SIG-M5 (cell line): ENCODE data around the gene UBE2Z.
"Not testable (repeated sequence)": the region's sequence is repeated elsewhere in the genome, so short reads cannot be mapped to it uniquely, and the experiment has no call there.

Experiments used
- DNase-seq: peaks from one replicate; lab custom pipeline; 2025; lab: John Stamatoyannopoulos, UW

UBE2Z gene

DNA sequence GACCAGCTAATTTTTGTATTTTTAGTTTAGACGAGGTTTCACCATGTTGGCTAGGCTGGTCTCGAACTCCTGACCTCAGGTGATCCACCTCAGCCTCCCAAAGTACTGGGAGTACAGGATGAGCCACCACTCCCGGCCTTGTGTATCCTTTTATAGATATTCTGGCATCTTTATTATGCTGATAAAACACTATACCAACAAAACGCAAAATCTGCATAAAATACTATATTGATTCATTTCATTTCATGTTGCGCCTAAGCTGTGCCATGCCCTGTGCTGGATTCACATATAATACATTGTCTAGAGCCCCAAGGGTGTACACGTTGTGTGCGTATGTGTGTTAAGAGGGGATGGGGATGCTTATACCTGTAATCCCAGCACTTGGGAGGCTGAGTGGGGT, 3.8 kb upstream of the UBE2Z start:
- no peak for DNase-seq

DNA sequence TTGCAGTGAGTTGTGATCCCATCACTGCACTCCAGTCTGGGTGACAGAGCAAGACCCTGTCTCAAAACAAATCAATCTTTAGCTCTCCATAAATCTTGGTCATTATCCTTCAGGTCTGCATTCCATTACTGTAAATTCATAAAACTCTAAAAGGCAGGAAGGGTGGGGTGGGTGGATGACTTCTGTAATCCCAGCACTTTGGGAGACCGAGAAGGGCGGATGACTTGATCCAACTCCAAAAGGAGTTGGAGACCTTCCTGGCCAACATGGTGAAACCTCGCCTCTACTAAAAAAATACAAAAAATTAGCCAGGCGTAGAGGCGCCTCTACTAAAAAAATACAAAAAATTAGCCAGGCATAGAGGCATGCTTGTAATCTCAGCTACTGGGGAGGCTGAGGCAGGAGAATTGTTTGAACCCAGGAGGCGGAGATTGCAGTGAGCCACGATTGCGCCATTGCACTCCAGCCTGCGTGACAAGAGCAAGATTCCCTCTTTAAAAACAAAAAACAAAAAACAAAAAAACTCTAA, 2.2 kb upstream of the UBE2Z start:
- DNase-seq = no peak

DNA sequence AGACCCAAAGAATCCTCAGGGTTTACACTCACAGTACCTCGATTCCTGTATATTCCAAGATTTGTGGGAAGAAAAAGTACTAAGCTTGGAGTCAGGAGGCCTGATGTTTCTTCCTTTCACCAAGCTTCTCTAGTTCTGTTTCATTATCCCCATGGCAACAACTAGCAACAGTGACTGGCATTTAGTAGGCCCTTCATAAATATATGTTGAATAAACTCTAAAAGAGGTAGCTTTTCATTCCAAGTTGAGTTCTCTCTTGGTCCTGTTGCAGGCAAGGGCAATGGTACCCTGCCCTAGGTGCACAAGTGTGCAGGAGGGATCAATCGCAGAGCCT, 527 bp upstream of the UBE2Z start:
- no peak for DNase-seq

DNA sequence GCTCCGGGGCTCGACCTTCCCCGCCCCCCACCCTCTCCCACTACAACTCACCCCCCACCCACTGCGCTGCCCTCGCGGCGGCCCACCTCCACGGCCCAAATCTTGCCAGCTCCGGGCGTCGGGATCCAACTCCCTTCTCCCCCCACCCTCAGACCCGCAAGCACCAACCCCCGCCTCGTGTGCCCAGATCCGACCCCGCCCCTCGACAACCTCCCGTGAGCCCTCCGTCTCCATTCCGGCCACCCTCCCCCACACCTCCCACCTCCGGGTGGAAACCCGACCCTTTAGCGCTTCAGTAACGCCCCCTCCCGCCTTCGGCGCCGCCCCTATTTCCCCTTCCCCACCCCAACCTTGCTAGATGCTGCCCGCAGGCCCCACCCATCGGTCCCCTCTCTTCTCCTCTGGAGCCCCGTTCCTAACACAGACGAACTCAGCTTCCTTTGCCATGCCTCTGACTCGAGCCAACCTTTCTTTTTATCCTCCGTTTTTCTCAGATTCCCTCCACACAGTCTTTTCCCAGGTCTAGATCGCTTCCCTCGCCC, 717 bp downstream of the UBE2Z start:
- DNase-seq = no peak

DNA sequence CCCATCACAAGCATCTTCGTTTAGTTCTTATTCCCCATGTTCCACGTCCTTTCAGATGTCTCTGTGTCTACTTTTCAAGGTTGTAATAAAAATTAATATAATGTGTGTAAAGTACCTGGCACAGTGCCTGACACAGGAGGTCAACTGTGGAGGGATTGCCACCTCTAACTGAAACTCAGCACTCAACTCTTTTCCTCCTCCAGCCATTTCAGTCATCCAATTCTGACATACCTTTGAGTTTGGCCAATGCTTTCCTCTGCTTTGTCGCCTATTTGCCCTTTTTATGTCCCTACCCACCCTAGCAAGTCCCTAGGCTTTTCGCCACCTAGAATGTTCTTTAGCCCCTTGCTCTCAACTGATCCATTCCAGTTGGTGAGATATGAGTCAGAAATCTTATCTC, 1.6 kb downstream of the UBE2Z start:
- no peak for DNase-seq

DNA sequence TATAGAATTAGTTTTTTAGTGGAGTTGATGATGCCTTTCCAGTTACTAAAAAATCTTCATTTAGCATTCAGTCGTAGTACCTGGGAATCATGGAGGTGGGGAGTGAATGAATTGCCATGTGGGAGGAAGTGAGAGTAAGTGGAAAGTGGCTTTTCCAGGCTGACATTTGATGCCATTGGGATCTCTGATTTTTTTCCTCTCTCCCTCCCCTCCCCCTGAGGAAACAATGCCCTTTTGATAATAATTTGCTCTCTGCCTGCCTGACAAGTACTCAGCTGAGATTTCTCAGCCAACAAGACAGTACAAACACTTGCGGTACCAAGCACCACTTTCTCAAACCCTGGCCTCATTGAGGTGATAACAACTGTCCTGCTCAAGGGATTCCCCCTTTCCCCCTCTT, 2.2 kb downstream of the UBE2Z start:
- no peak for DNase-seq

DNA sequence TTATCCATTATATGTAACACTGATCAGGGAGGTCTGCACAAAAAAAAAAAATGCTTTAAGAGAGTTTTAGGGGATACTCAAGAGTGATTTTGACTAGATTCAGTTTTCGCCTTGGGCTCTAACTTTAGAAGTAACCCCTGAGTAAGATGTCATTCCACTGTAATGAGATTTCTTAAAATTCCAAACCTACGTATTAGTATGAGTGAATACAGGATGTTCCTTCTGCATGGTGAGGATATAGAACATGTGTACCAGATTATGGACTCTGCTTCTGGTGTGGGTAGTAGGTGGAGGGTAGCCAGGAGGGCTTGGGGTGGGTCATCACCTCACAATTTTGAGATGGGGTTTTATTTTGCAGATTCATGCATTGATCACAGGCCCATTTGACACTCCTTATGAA, 4.3 kb downstream of the UBE2Z start:
- DNase-seq = no peak

DNA sequence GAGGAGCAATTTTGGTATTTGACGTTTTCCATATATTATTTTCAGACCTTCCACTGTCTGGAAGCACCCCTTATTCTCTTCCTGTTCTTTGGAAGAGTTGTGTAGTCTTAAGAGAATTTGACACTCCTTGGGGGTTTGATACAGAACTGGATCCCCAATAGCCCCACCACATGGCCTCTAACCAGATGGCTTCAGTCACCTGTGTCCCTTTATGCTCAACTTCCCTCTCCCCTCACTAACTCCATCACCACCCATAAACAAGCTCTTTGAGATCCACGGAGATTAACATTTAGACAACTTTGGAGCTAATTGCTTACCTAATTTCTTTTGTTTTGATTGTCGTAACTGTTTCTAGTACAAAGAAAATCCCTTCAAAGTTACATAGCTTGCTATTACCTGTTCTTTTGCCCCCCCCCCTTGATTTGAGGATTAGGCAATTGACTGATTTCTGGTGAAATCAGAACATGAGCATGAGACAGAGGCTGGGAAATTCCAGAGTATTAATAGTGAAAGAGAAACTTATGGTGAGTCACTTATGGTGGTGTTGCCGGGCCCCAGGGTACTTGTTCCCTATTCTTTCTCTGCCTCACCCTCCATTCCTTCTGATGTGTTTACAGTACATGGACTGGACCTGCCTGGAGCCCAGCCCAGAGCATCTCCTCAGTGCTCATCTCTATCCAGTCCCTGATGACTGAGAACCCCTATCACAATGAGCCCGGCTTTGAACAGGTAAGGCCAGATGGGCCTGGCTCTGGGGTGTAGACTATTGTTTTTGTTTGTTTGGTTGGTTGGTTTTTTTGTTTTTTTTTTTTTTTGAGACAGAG, 7.5 kb downstream of the UBE2Z start:
- peak; percentile 67 for DNase-seq

DNA sequence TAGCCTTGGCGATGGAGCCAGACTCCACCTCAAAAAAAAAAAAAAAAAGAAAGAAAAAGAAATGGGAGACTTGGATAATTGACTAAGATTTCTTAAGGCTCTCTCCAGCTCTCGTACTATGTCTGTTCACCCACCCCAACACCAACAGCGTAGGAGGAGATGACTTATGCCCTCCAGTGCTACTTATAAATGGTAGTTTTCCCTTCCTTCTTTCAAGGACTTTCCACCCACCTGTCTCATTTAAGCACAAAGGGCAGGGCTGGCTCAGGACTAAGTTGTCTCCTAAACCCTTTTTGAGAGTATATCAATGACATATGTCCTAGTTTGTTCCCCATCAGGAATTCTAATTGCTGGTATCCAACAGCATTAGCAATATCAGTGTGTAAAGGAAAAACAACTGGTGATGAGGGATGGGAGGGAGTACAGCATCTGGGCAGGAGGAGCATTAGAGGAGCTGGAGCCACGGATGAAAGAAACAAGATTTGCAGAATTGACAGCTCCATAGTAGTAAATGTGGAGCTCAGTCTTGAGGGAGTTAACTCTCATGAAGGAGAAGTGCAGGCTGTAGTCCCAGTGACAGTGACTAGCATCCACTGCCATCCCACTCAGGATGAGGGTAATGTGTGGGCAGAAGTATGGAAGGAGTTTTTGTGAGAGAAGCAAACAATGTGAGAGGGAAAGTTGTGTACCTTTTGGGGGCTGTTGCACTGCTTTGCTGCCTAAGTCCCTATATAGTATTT, 17.2 kb downstream of the UBE2Z start:
- no peak for DNase-seq

DNA sequence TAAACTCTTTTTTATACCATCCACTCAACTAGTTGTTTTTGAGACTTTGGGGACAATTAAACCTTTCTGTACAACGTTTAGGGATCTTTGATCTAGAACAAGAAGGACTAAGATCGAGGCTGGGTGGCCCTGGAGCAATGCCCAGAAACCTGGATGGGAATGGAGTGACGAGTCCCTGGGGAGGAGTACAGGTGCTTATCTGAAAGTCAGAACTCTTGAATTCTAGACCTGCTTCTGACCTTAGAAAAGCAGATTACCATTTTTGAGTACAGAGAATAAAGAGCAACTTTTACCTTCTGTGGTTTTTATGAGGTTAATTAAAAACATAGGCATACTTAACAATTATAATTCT, 17.8 kb downstream of the UBE2Z start:
- no peak for DNase-seq

DNA sequence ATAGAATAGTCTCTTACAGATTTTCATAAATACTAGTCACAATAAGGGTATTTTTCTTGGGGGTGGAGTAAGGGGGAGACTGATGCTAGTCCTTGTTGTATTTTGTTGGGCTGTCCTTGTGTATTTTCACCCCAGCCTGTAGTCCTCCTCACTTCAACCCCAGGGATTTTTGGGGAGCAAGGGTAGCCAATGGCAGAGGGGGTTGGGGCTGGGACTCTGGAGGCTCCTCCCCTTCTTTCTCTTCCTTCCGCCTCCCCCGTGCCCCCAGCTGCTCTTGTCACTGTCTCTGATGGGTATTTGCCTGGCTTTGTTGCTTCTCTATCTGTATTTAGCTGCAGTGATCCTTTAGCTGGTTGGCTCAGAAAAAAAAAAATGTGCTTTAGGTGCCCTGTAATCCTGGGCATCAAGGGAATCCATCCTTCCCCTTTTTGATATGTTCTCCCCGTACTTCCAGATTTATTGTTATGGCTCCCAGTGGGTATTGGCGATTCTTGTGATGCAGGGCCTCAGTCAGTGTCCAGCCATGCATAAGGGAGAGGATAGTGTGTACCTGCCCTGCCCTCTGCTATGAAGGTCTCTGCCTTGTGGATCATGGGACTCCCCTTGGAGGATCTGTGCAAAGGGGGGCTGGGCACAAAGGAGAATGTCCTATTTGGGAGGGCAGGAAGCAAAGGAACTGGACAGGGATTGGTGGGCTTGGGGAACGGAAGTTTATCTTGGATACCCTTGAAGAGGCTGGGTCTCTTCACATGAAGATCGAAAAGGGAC, 20.0 kb downstream of the UBE2Z start:
- DNase-seq = no peak

DNA sequence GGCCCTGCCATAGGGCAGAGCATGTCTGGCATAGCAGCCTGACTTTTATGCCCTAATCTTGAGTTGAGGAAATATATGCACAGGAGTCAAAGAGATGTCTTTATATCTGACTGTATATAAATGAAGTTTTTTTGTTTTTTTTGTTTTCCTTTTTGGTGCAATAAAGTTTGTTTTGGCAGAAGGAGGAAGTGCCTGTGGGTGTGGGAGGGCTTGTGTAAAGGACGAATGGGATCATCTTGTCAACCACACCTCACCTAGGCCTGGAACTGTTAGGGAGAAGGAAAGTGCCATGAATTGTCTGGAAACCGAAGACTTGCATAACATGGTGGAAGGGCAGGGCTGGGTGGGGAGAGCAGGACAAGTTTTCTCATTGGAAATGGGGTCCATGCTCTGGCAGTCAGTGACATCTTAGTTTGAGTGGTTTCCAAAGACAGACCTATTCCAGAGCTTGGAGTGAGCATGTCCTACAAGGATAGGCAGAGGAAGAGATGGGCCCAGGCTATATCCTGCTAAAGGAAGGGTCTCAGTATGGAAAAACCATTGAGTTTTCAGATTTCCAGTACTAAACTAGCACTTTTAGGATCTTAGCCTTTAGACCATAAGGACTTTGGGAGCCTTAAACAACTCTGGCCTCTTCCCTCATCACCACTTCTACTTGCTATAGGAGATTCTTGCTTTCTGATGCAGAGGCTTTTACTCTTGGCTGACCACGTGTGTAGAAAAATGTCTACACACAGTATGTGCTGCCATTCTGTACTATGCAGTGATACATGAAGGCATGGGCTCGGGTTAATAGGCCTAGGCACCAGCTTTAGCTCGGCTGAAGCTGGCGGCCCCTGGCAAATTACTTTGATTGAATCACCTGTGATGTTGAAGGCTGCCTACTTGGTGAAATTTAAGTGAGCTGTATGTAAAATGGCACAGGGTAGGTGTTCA, 20.9 kb downstream of the UBE2Z start:
- DNase-seq = no peak

DNA sequence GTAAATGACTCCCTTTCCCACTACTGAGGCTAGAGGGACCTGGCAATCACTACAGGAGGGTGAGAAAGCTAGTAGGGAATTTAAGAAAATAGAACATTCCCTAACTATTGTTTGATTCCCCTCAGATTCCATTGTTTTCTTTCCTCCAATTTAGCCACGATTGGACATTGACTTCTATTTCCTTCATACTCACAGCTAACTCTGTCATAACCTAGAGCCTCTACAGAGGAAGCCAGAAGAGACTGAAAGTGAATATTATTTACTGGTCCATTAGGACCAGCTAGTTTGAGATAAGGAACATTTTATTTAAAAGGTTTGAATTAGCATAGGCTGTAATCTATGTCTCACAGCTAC, 21.6 kb downstream of the UBE2Z start:
- no peak for DNase-seq

DNA sequence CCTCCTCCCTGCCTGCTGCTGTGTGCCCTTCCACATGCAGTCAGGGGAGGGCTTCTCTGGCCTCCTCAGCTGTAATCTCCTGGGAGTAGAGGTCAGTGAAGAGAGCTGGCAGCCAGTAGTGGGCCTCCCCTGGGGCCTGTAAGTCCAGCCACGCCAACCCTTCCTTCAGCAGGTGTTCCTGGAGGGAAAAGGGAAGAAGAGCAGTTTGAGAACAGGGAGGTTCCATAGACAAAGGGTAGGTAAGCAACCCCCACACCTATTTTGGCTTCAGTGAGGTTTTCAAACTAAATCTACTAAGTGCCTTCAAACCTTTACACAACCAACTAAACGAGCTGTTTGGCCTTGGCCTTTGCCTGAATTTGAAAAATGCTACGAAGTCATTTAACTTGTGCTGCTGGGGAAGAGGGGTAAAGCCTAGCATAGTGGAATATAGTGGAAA, 22.2 kb downstream of the UBE2Z start:
- DNase-seq = no peak

DNA sequence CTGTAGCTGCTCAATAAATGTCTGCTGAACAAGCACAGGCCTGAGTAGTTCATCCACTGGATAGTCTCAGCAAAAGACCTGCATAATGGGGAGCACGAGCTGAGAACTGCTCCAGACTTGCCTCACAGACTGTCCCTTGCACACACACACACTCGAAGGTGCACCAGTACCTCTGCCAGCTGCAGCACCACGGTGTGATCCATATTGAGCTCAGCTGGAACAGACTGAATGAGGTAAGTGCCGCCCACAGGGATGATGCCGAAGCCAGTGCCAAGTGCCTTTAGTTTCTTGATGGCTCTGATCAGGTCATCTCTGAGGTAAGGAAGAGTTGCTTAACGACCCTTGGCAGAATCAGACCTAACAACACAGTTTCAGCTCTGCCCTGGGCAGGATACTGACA, 24.8 kb downstream of the UBE2Z start:
- DNase-seq = no peak

DNA sequence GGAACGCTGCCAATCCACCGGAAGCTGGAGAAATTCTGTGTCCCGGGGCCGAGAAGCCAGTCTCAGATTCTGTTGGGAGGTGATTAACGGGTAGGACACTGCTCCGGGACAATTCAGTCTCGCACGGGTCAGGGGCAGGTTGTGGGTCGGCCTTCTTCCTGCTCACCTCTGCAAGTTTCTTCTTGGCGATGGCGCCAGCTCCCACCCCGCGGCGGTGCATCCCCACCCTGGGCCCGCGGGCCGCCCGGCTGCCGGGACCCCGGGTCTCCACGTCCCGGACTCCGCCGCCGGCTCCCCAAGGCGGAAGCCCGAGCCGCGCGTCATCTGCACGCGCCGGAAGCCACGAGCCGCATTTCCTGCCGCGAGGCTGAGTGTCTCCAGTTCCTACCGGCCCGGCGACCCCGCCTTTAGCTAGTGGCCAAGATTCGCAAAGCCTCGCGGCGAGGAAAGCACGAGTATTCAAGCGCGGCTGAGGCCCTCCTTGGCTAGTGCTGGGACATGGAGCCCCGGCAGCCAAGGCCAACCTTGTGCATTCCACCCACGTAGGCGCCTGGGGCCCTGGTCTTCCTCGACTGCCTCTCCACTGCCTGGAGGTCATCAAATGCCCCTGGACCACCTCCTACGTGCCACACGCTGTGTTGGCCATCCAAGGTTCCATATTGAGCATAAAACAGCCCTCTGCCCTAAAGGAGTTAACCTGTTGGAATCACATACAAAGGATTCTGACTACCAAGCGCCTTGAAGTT, 36.5 kb downstream of the UBE2Z start, which contains the start of gene SNF8:
TSS of gene SNF8 (minus strand) at position 328 of the 746 bp plus-strand sequence. CDS start at position 220, 108 bp downstream.
- DNase-seq = peak; percentile 49

DNA sequence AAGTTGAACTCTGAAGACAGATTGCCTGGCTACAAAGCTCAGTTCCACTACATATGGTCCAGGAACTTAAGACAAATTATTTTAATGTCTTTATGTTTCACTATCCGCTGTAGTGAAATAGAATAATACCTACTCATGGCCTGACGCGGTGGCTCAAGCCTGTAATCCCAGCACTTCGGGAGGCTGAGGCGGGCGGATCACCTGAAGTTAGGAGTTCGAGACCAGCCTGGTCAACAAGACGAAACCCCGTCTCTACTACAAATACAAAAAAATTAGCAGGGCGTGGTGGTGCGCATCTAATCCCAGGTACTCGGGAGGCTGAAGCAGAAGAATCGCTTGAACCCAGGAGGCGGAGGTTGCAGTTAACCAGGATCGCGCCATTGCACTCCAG, 37.0 kb downstream of the UBE2Z start:
- DNase-seq = not testable (repeated sequence)

DNA sequence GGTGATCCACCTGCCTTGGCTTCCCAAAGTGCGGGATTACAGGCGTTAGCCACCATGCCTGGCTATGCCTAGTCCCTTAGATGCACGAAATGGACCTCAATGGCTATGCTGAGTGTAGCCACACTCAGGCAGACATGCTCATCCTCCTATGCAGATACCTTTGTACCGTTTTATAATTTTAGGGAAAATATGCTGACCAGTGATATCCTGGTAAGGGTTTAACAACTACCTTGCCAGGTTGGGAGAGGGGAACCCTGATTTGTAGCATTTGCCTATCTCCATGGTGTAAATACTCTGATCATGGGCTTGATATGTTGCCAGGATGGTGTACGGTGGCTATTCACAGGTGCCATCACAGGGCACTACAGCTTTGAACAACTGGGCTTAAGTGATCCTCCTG, 43.4 kb downstream of the UBE2Z start:
- no peak for DNase-seq

DNA sequence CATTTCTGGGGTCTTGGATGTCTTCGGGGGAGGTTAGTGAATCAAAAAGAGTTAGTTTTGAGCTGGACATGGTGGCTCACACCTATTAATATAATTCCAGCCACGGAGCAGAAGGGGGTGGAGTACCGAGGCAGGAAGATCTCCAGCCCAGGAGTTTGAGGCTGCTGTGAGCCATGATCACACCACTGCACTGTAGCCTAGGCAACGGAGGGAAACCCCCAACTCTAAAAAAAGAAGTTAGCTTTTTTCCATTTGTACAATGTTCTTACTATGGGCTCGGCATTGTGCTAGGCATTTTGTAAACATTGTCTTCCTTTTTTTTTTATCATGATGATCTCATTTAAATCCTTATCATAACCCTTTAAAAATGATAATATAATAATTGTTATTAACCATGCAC, 44.7 kb downstream of the UBE2Z start:
- no peak for DNase-seq

DNA sequence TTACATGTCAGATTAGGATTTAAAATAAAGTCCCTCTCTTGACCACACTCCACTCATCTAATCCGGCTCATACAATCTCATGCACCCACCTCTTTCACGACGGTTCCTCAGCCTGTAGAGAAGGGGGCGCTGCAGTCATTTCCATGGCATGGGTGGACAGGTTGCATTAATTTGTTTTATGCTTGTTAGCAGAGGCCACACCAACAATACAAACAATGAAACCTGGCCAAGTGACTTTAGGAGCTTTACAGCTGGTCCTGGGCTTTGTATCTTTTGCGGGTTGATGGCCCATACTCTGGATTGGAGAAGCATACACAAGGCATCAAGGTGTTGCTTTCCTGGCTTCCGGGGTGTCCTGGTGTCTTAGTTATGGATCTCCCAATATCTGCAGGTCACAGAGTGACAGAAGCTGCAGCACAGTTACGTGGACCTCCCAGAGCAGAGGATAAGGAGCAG, 46.1 kb downstream of the UBE2Z start:
- no peak for DNase-seq
